Dedifferentiated amniotic fluid mesenchymal stem cell (primary cell): Measurements from ENCODE around the gene OXNAD1.
A peak's percentile ranks its signal among the peaks of the same experiment; 100 is the strongest.

Experiments used
- DNase-seq: peaks from one replicate; pipeline ENCODE4 v3.0.0-alpha.2; 2016; ENCODE audit errors: extremely low spot score

Gene OXNAD1

GRCh38 chr3:16329036-16329825 lies 64.2 kb downstream of the OXNAD1 start:
- DNase-seq, result no peak

GRCh38 chr3:16329826-16330129 lies 64.8 kb downstream of the OXNAD1 start:
- DNase-seq, result no peak

GRCh38 chr3:16330351-16330750 lies 65.3 kb downstream of the OXNAD1 start:
- no peak for DNase-seq

GRCh38 chr3:16331319-16331883 lies 66.4 kb downstream of the OXNAD1 start:
- no peak for DNase-seq

GRCh38 chr3:16332904-16333426 lies 68.0 kb downstream of the OXNAD1 start:
- DNase-seq, result peak; percentile 45

- no peak for DNase-seq
These were observed 69.9 kb downstream of the OXNAD1 start for GRCh38 chr3:16334909-16335308.

- no peak for DNase-seq
These were observed 70.3 kb downstream of the OXNAD1 start for GRCh38 chr3:16335333-16335732.

- no peak for DNase-seq
These were observed 71.0 kb downstream of the OXNAD1 start for GRCh38 chr3:16335772-16336645.

- no peak for DNase-seq
These were observed 71.8 kb downstream of the OXNAD1 start for GRCh38 chr3:16336825-16337224.

GRCh38 chr3:16337856-16338540 lies 73.0 kb downstream of the OXNAD1 start:
- DNase-seq, result no peak

GRCh38 chr3:16338999-16339398 lies 74.0 kb downstream of the OXNAD1 start:
- peak; percentile 89 for DNase-seq

- DNase-seq, result no peak
These were observed 78.1 kb downstream of the OXNAD1 start for GRCh38 chr3:16343101-16343500.

- no peak for DNase-seq
These were observed 81.5 kb downstream of the OXNAD1 start for GRCh38 chr3:16346413-16347081.

GRCh38 chr3:16347548-16347947 lies 82.5 kb downstream of the OXNAD1 start:
- no peak for DNase-seq

GRCh38 chr3:16349986-16350596 lies 85.1 kb downstream of the OXNAD1 start:
- peak; percentile 90 for DNase-seq

GRCh38 chr3:16350597-16351318 lies 85.7 kb downstream of the OXNAD1 start:
- DNase-seq, result no peak

GRCh38 chr3:16352428-16352827 lies 87.4 kb downstream of the OXNAD1 start:
- no peak for DNase-seq

- no peak for DNase-seq
These were observed 89.3 kb downstream of the OXNAD1 start for GRCh38 chr3:16354291-16354690.
